H1 (cell line): ENCODE data around the gene AFAP1L1. TPM values are rescaled to one million over a fixed set of nuclear protein-coding genes. Genes with fewer than 3 reads are reported as not detected.
A peak's percentile ranks its signal among the peaks of the same experiment; 100 is the strongest.

ENCODE experiments used
- CTCF ChIA-PET: fragments of 300-600 bp; sonication (Branson Sonifier 250); formaldehyde crosslinking; loops from one replicate; lab custom pipeline; 2021; ENCODE audit not compliant: partially characterized antibody; lab: Charles Lee
- POLR2A ChIA-PET: fragments of 300-600 bp; sonication (Branson Sonifier 250); formaldehyde crosslinking; loops from one replicate; lab custom pipeline; 2021; ENCODE audit warnings: inconsistent platforms; ENCODE audit not compliant: partially characterized antibody; lab: Charles Lee
- DNase-seq, 2 experiments: peaks; one replicate each; pipeline versions ENCODE4 v3.0.0 to v3.0.0-alpha.2; 2010 to 2022; ENCODE audit warnings: low spot score in 2 of 2, low read depth in 1 of 2, mixed read lengths in 1 of 2
- FAIRE-seq: peaks from 2 replicates; lab custom pipeline; 2011; peaks lifted over from hg19 to GRCh38; lab: Jason Lieb, UNC
- H2AFZ ChIP-seq: 2 replicates; pipeline ENCODE4 v1.8.1; 2012; ENCODE audit warnings: low read length, inconsistent platforms
- H2AK5ac ChIP-seq: 2 replicates; pipeline ENCODE4 v1.6.1; 2013; ENCODE audit warnings: low read depth, low read length
- H2BK120ac ChIP-seq: replicated peaks from 2 replicates; pipeline ENCODE3; 2013; ENCODE audit warnings: low read depth, low read length, inconsistent platforms
- H2BK12ac ChIP-seq: 2 replicates; pipeline ENCODE4 v1.6.1; 2013; ENCODE audit warnings: low read depth, low read length
- H2BK15ac ChIP-seq: 2 replicates; pipeline ENCODE4 v1.6.1; 2013; ENCODE audit warnings: low read length
- H2BK20ac ChIP-seq: 2 replicates; pipeline ENCODE4 v1.6.1; 2013; ENCODE audit warnings: low read length
- H2BK5ac ChIP-seq: 2 replicates; pipeline ENCODE4 v1.6.1; 2013; ENCODE audit warnings: low read depth, low read length
- H3K14ac ChIP-seq: 2 replicates; pipeline ENCODE4 v1.6.1; 2013; ENCODE audit warnings: inconsistent platforms; ENCODE audit not compliant: insufficient read length
- H3K18ac ChIP-seq: 2 replicates; pipeline ENCODE4 v1.6.1; 2013; ENCODE audit warnings: low read length; ENCODE audit errors: extremely low read depth
- H3K23ac ChIP-seq: 2 replicates; pipeline ENCODE4 v1.6.1; 2013; ENCODE audit warnings: inconsistent platforms; ENCODE audit not compliant: insufficient read length
- H3K23me2 ChIP-seq: 2 replicates; pipeline ENCODE4 v1.6.1; 2013; ENCODE audit warnings: low read depth, low read length
- H3K27ac ChIP-seq: 2 replicates; pipeline ENCODE4 v1.6.1; 2011; ENCODE audit warnings: low read depth, low read length, inconsistent platforms
- H3K27me3 ChIP-seq, 4 experiments: replicated peaks in 1 of 4; 1 replicate in 1 of 4; 2 replicates in 3 of 4; pipeline versions ENCODE4 v1.6.1 to v1.8.1; 2011 to 2013; ENCODE audit warnings: low read length in 3 of 4, mild to moderate bottlenecking in 3 of 4, inconsistent platforms in 2 of 4, mixed read lengths in 2 of 4, moderate library complexity in 1 of 4; ENCODE audit not compliant: control insufficient read depth in 3 of 4, insufficient read depth in 3 of 4; ENCODE audit errors: extremely low read depth in 1 of 4
- H3K36me3 ChIP-seq, 4 experiments: 2 replicates each; pipeline versions ENCODE4 v1.6.1 to v1.8.1; 2011 to 2013; ENCODE audit warnings: mild to moderate bottlenecking in 4 of 4, low read length in 3 of 4, moderate library complexity in 2 of 4, control low read depth in 1 of 4, inconsistent platforms in 1 of 4; ENCODE audit not compliant: insufficient read depth in 4 of 4, control insufficient read depth in 2 of 4
- H3K4ac ChIP-seq: replicated peaks from 2 replicates; pipeline ENCODE3; 2013; ENCODE audit warnings: low read length, low read depth, mixed read lengths, inconsistent platforms; ENCODE audit not compliant: insufficient read length
- H3K4me1 ChIP-seq, 4 experiments: replicated peaks in 1 of 4; 1 replicate in 1 of 4; 2 replicates in 3 of 4; pipeline versions ENCODE4 v1.6.1 to v1.8.1; 2011 to 2013; ENCODE audit warnings: low read length in 3 of 4, inconsistent platforms in 2 of 4, mixed read lengths in 1 of 4; ENCODE audit not compliant: insufficient read depth in 4 of 4, control insufficient read depth in 3 of 4
- H3K4me2 ChIP-seq, 2 experiments: 2 replicates each; pipeline versions ENCODE4 v1.6.1 to v1.8.1; 2011 to 2013; ENCODE audit warnings: low read depth in 2 of 2, low read length in 2 of 2, control low read depth in 1 of 2, inconsistent platforms in 1 of 2, mild to moderate bottlenecking in 1 of 2; ENCODE audit not compliant: insufficient read depth in 1 of 2
- H3K4me3 ChIP-seq, 4 experiments: fragments of 200-600, 300-600 bp in 1 of 4; sonication (generic), shearing (Covaris generic), sonication (Bioruptor Twin) in 1 of 4; 2 replicates each; pipeline versions ENCODE4 v1.5.1 to v1.8.1; 2011 to 2016; ENCODE audit warnings: low read length in 4 of 4, low read depth in 3 of 4, control low read depth in 2 of 4, inconsistent platforms in 2 of 4, mild to moderate bottlenecking in 2 of 4, mixed read lengths in 1 of 4, moderate library complexity in 1 of 4; ENCODE audit not compliant: insufficient read depth in 2 of 4; ENCODE audit errors: extremely low read depth in 1 of 4
- H3K56ac ChIP-seq: replicated peaks from 2 replicates; pipeline ENCODE3; 2013; ENCODE audit warnings: low read depth, mild to moderate bottlenecking, mixed read lengths, low read length, inconsistent platforms; ENCODE audit not compliant: insufficient read length
- H3K79me1 ChIP-seq: 2 replicates; pipeline ENCODE4 v1.6.1; 2013; ENCODE audit warnings: low read depth, low read length, control low read depth
- H3K79me2 ChIP-seq, 2 experiments: 2 replicates each; pipeline versions ENCODE4 v1.6.1 to v1.8.1; 2012 to 2013; ENCODE audit warnings: low read length in 2 of 2, mild to moderate bottlenecking in 2 of 2, inconsistent platforms in 1 of 2; ENCODE audit not compliant: insufficient read depth in 2 of 2, control insufficient read depth in 1 of 2
- H3K9ac ChIP-seq, 4 experiments: replicated peaks in 1 of 4; 1 replicate in 1 of 4; 2 replicates in 3 of 4; pipeline versions ENCODE4 v1.6.1 to v1.8.1; 2011 to 2013; ENCODE audit warnings: low read depth in 3 of 4, low read length in 3 of 4, control low read depth in 2 of 4, mild to moderate bottlenecking in 2 of 4, moderate library complexity in 2 of 4, inconsistent platforms in 1 of 4; ENCODE audit errors: extremely low read depth in 1 of 4
- H3K9me3 ChIP-seq, 2 experiments: 2 replicates each; pipeline versions ENCODE4 v1.6.1 to v1.8.1; 2012 to 2013; ENCODE audit warnings: mild to moderate bottlenecking in 2 of 2, moderate library complexity in 2 of 2, control low read depth in 1 of 2, inconsistent platforms in 1 of 2, low read depth in 1 of 2, low read length in 1 of 2, mixed read lengths in 1 of 2; ENCODE audit not compliant: insufficient read depth in 2 of 2
- H4K20me1 ChIP-seq, 2 experiments: replicated peaks in 1 of 2; 2 replicates each; pipeline versions ENCODE3 to v1.8.1; 2011 to 2013; ENCODE audit warnings: inconsistent platforms in 2 of 2, low read length in 2 of 2, mild to moderate bottlenecking in 1 of 2; ENCODE audit not compliant: insufficient read depth in 2 of 2, control insufficient read depth in 1 of 2
- H4K5ac ChIP-seq: 2 replicates; pipeline ENCODE4 v1.6.1; 2013; ENCODE audit warnings: low read length, low read depth, mixed read lengths, inconsistent platforms; ENCODE audit not compliant: insufficient read length
- H4K8ac ChIP-seq: 2 replicates; pipeline ENCODE4 v1.8.0; 2013; ENCODE audit warnings: mild to moderate bottlenecking, moderate library complexity, low read length, inconsistent platforms; ENCODE audit not compliant: insufficient read depth; ENCODE audit errors: extremely low read depth
- H4K91ac ChIP-seq: replicated peaks from 2 replicates; pipeline ENCODE3; 2013; ENCODE audit warnings: low read length, mixed read lengths, inconsistent platforms; ENCODE audit not compliant: insufficient read length
- E2F6 ChIP-seq: IDR thresholded peaks from 2 replicates; pipeline ENCODE4 v1.6.1; 2012; ENCODE audit warnings: inconsistent platforms
- KDM1A ChIP-seq: fragments of 200-600, 300-600 bp; sonication (generic); IDR thresholded peaks from 2 replicates; pipeline ENCODE4 v1.7.1; 2016; ENCODE audit warnings: mild to moderate bottlenecking, low read length, borderline replicate concordance
- PHF8 ChIP-seq: fragments of 200-600 bp; sonication (generic); conservative IDR thresholded peaks from 2 replicates; pipeline ENCODE4 v1.7.1; 2012; ENCODE audit warnings: low read depth, mild to moderate bottlenecking, inconsistent platforms, low read length, moderate library complexity
- WGBS, 2 experiments: shearing (Covaris generic) in 1 of 2; methylation state at CpG; one replicate each; pipeline versions ENCODE4 v1.1.6 to v1.1.7; 2013 to 2015; ENCODE audit warnings: low lambda C conversion rate in 2 of 2, mixed read lengths in 2 of 2, inconsistent platforms in 1 of 2, low coverage in 1 of 2, missing lambda C conversion rate in 1 of 2; ENCODE audit not compliant: insufficient replicate concordance in 2 of 2, insufficient coverage in 1 of 2, insufficient read length in 1 of 2; ENCODE audit errors: extremely low coverage in 1 of 2, missing lambda C conversion rate in 1 of 2; 5-methylcytosine and 5-hydroxymethylcytosine counted together
- polyA plus RNA-seq, 7 experiments: library from polyadenylated mRNA; depleted of rRNA in 3 of 7; stranded (reverse) in 5 of 7; unstranded in 2 of 7; fragments of >200 nt in 5 of 7; fragments of 200-250 nt in 2 of 7; gene quantifications; 1 replicate in 5 of 7; 2 replicates in 1 of 7; 4 replicates in 1 of 7; pipeline versions ENCODE4 v1.2.1 to v1.2.3, GENCODE V29; 2011 to 2013; ENCODE audit warnings: missing spikeins in 2 of 7, mixed read lengths in 2 of 7
- total RNA-seq: library from RNA; stranded (reverse); fragmentation: NEBNext Ultra II Directional; extraction: Animal tissue kit (Norgen Biotek cat#: 25700); gene quantifications from 2 replicates; pipeline ENCODE4 v1.2.1, GENCODE V29; 2021

Gene AFAP1L1
- total and polyA plus RNA-seq, 2 of the 8 experiments (the other 6 are each of a cell fraction or from before 2014, with no cell fraction given) = 0.79 to 4.7 TPM

- H2BK12ac ChIP-seq = no peak overlapping the region
- no peaks in the 10 kb centered on the region; a peak in 1 of 8 replicates for H3K36me3 ChIP-seq
- peaks cover 0 to 2% (median 0%) of the 10 kb centered on the region in 4 experiments; a peak in 1 of 7 replicates for H3K27me3 ChIP-seq
- H3K23ac ChIP-seq = no peak overlapping the region
- H2AFZ ChIP-seq = no peak overlapping the region
- no peaks in the 10 kb centered on the region for H3K79me2 ChIP-seq
- no peak for TF ChIP-seq PHF8
- TF ChIP-seq E2F6 = no peak
- TF ChIP-seq KDM1A = no peak
- H4K5ac ChIP-seq = no peak overlapping the region
- peaks cover 0 to 4% (median under 1%) of the 10 kb centered on the region in 4 experiments; a peak in 2 of 7 replicates for H3K4me1 ChIP-seq
- no peak overlapping the region for H4K8ac ChIP-seq
- peak overlapping the region; percentile 17; the same call in 1 of the 2 replicates for H3K27ac ChIP-seq
- ChIA-PET POLR2A (no interaction called here), CTCF (interaction anchor here (0.8 to 2.1 kb wide), 9 partner anchors 9 to 327 kb away, joined by 3 to 8 read pairs (median 4); no protein-coding TSS in a partner anchor)
- WGBS, 2 experiments = 86% methylated on average over 5 of the region's 5 CpGs; no CpG with 5 or more reads in 1 of the 2 experiments
- no peaks in the 10 kb centered on the region for H3K9me3 ChIP-seq
- no peak overlapping the region for H2BK15ac ChIP-seq
- DNase-seq = no peak
- H3K4me3 ChIP-seq = no peak overlapping the region
- H2BK20ac ChIP-seq = no peak overlapping the region
- H3K4me2 ChIP-seq = no peak overlapping the region
- no peak overlapping the region for H2AK5ac ChIP-seq
- no peaks in the 10 kb centered on the region for H4K20me1 ChIP-seq
- H3K4ac ChIP-seq = no peak overlapping the region
- no peak overlapping the region for H3K9ac ChIP-seq
- H3K14ac ChIP-seq = no peak overlapping the region
- H3K56ac ChIP-seq = no peak overlapping the region
- no peak overlapping the region for H2BK5ac ChIP-seq
- no peaks in the 10 kb centered on the region for H3K79me1 ChIP-seq
- no peak for FAIRE-seq
- H2BK120ac ChIP-seq = no peak overlapping the region
- H4K91ac ChIP-seq = no peak overlapping the region
- no peak overlapping the region for H3K18ac ChIP-seq
- H3K23me2 ChIP-seq = no peaks in the 10 kb centered on the region
These were observed 7.0 kb downstream of the AFAP1L1 start for GRCh38 chr5:149278451-149279210.
